Measurements from ENCODE around the gene SPATA33.

The SPATA33 gene

GRCh38 chr16:89642574-89642973, 15.1 kb upstream of the SPATA33 start:
- no peaks in the 10 kb centered on the region for H3K9me3 ChIP-seq
- TF ChIP-seq CTCF (IDR thresholded peaks at IDR 0.05), result no peak
- peaks cover 22% of the 10 kb centered on the region for H3K27me3 ChIP-seq
- no peak overlapping the region for H3K27ac ChIP-seq
- H3K4me3 ChIP-seq (ENCODE audit: low read depth in 1 of 2, low read length in 1 of 2), result no peak overlapping the region
- H3K4me1 ChIP-seq (ENCODE audit: control insufficient read depth in 1 of 2, insufficient read depth in 1 of 2, low read depth in 1 of 2, low read length in 1 of 2), result peaks cover 0 to 5% of the 10 kb centered on the region in 2 experiments
- peaks cover 36% of the 10 kb centered on the region for H3K36me3 ChIP-seq

- no peak for TF ChIP-seq CTCF (IDR thresholded peaks at IDR 0.05)
- Histone ChIP-seq H3K4me3 (ENCODE audit: low read depth in 1 of 2, low read length in 1 of 2) (no peak overlapping the region), H3K27me3 (peaks cover 22% of the 10 kb centered on the region), H3K4me1 (ENCODE audit: control insufficient read depth in 1 of 2, insufficient read depth in 1 of 2, low read depth in 1 of 2, low read length in 1 of 2) (peaks cover 0 to 5% of the 10 kb centered on the region in 2 experiments), H3K36me3 (peaks cover 41% of the 10 kb centered on the region), H3K27ac (no peak overlapping the region), H3K9me3 (no peaks in the 10 kb centered on the region)
Observed at GRCh38 chr16:89643769-89644300, 13.8 kb upstream of the SPATA33 start.

GRCh38 chr16:89645122-89645521, 12.5 kb upstream of the SPATA33 start:
- Histone ChIP-seq H3K4me3 (ENCODE audit: low read depth in 1 of 2, low read length in 1 of 2) (no peak overlapping the region), H3K36me3 (peaks cover 54% of the 10 kb centered on the region), H3K27me3 (peaks cover 20% of the 10 kb centered on the region), H3K27ac (no peak overlapping the region), H3K9me3 (no peaks in the 10 kb centered on the region), H3K4me1 (ENCODE audit: control insufficient read depth in 1 of 2, insufficient read depth in 1 of 2, low read depth in 1 of 2, low read length in 1 of 2) (peaks cover 0 to 5% of the 10 kb centered on the region in 2 experiments)
- no peak for TF ChIP-seq CTCF (IDR thresholded peaks at IDR 0.05)

- H3K36me3 ChIP-seq, result peaks cover 65% of the 10 kb centered on the region
- peaks cover 8% of the 10 kb centered on the region for H3K27me3 ChIP-seq
- no peak for TF ChIP-seq CTCF (IDR thresholded peaks at IDR 0.05)
- no peak overlapping the region for H3K27ac ChIP-seq
- no peaks in the 10 kb centered on the region for H3K9me3 ChIP-seq
- H3K4me3 ChIP-seq (ENCODE audit: low read depth in 1 of 2, low read length in 1 of 2), result no peak overlapping the region
- no peaks in the 10 kb centered on the region for H3K4me1 ChIP-seq (ENCODE audit: control insufficient read depth in 1 of 2, insufficient read depth in 1 of 2, low read depth in 1 of 2, low read length in 1 of 2)
Observed at GRCh38 chr16:89646270-89646669, 11.4 kb upstream of the SPATA33 start.

GRCh38 chr16:89646906-89647305, 10.7 kb upstream of the SPATA33 start:
- Histone ChIP-seq H3K27ac (no peak overlapping the region), H3K4me3 (ENCODE audit: low read depth in 1 of 2, low read length in 1 of 2) (no peak overlapping the region), H3K9me3 (no peaks in the 10 kb centered on the region), H3K27me3 (peaks cover 2% of the 10 kb centered on the region), H3K36me3 (peaks cover 72% of the 10 kb centered on the region), H3K4me1 (ENCODE audit: control insufficient read depth in 1 of 2, insufficient read depth in 1 of 2, low read depth in 1 of 2, low read length in 1 of 2) (no peaks in the 10 kb centered on the region)
- TF ChIP-seq CTCF (IDR thresholded peaks at IDR 0.05), result no peak

- Histone ChIP-seq H3K9me3 (no peaks in the 10 kb centered on the region), H3K27ac (no peak overlapping the region), H3K4me1 (ENCODE audit: control insufficient read depth in 1 of 2, insufficient read depth in 1 of 2, low read depth in 1 of 2, low read length in 1 of 2) (peaks cover 3% of the 10 kb centered on the region in 2 experiments), H3K27me3 (no peaks in the 10 kb centered on the region), H3K4me3 (ENCODE audit: low read depth in 1 of 2, low read length in 1 of 2) (no peak overlapping the region), H3K36me3 (peaks cover 65% of the 10 kb centered on the region)
- no peak for TF ChIP-seq CTCF (IDR thresholded peaks at IDR 0.05)
Observed at GRCh38 chr16:89651584-89651983, 6.1 kb upstream of the SPATA33 start.
